MM.1S (cell line): ENCODE data around the gene MYH15.

Experiments
- DNase-seq: peaks from one replicate; pipeline ENCODE4 v3.0.0-alpha.2; 2015
- H2AFZ ChIP-seq: fragments of 300-600 bp; sonication (generic); 2 replicates; pipeline ENCODE4 v1.6.0; 2016; ENCODE audit warnings: antibody characterized with exemption, low read length
- H3F3A ChIP-seq: fragments of 300-600 bp; sonication (generic); 2 replicates; pipeline ENCODE4 v1.6.1; 2016; ENCODE audit warnings: mild to moderate bottlenecking, antibody characterized with exemption, low read length, moderate library complexity, mixed read lengths; ENCODE audit not compliant: insufficient read depth
- H3K27ac ChIP-seq: fragments of 300-600 bp; sonication (generic); 2 replicates; pipeline ENCODE4 v1.5.1; 2016; ENCODE audit warnings: mild to moderate bottlenecking, low read length
- H3K27me3 ChIP-seq: fragments of 300-600 bp; sonication (generic); replicated peaks from 2 replicates; pipeline ENCODE4 v1.6.0; 2016; ENCODE audit warnings: low read length; ENCODE audit not compliant: insufficient read depth
- H3K36me3 ChIP-seq: fragments of 300-600 bp; sonication (generic); replicated peaks from 2 replicates; pipeline ENCODE4 v1.6.1; 2016; ENCODE audit warnings: mild to moderate bottlenecking, low read length, mixed read lengths; ENCODE audit not compliant: insufficient read depth
- H3K4me1 ChIP-seq: fragments of 300-600 bp; sonication (generic); 2 replicates; pipeline ENCODE4 v1.6.1; 2016; ENCODE audit warnings: low read length, mixed read lengths
- H3K4me2 ChIP-seq: fragments of 300-600 bp; sonication (generic); 2 replicates; pipeline ENCODE4 v1.6.0; 2016; ENCODE audit warnings: low read depth, low read length
- H3K4me3 ChIP-seq: fragments of 300-600 bp; sonication (generic); 2 replicates; pipeline ENCODE4 v1.5.1; 2016; ENCODE audit warnings: low read length, mixed read lengths
- H3K79me2 ChIP-seq: fragments of 300-600 bp; sonication (generic); 2 replicates; pipeline ENCODE4 v1.6.1; 2016; ENCODE audit warnings: mixed run types, low read length, mixed read lengths
- H3K9ac ChIP-seq: fragments of 300-600 bp; sonication (generic); 2 replicates; pipeline ENCODE4 v1.6.1; 2016; ENCODE audit warnings: low read length, mixed read lengths
- H3K9me2 ChIP-seq: fragments of 300-600 bp; sonication (generic); replicated peaks from 2 replicates; pipeline ENCODE4 v1.6.1; 2016; ENCODE audit warnings: mild to moderate bottlenecking, low read length, mixed read lengths; ENCODE audit not compliant: insufficient read depth
- H3K9me3 ChIP-seq: fragments of 300-600 bp; sonication (generic); replicated peaks from 2 replicates; pipeline ENCODE4 v1.6.1; 2016; ENCODE audit warnings: mild to moderate bottlenecking, low read length, mixed read lengths; ENCODE audit not compliant: insufficient read depth
- H4K20me1 ChIP-seq: fragments of 300-600 bp; sonication (generic); 2 replicates; pipeline ENCODE4 v1.6.1; 2016; ENCODE audit warnings: mild to moderate bottlenecking, low read length, moderate library complexity, mixed read lengths; ENCODE audit not compliant: insufficient read depth
- CTCF ChIP-seq: fragments of 300-600 bp; sonication (generic); IDR thresholded peaks from 2 replicates; pipeline ENCODE4 v1.5.1; 2016; ENCODE audit warnings: antibody characterized with exemption, low read length, mixed read lengths
- EZH2 ChIP-seq: fragments of 300-600 bp; sonication (generic); optimal IDR thresholded peaks from 2 replicates; pipeline ENCODE3; 2017; ENCODE audit warnings: low read depth, mild to moderate bottlenecking, antibody characterized with exemption, low read length, mixed read lengths
- EZH2phosphoT487 ChIP-seq: fragments of 300-600 bp; sonication (generic); IDR thresholded peaks from 2 replicates; pipeline ENCODE4 v1.6.1; 2018; ENCODE audit warnings: antibody characterized with exemption, low read length

MYH15 gene

GRCh38 chr3:108486941-108487340, 23.5 kb downstream of the MYH15 start:
- Histone ChIP-seq H3K27me3 (no peaks in the 10 kb centered on the region), H3K9me2 (no peaks in the 10 kb centered on the region), H3K9me3 (no peaks in the 10 kb centered on the region), H3K4me1 (no peaks in the 10 kb centered on the region), H4K20me1 (no peaks in the 10 kb centered on the region), H3K79me2 (no peaks in the 10 kb centered on the region), H3K36me3 (no peaks in the 10 kb centered on the region), H3K9ac (no peak overlapping the region), H2AFZ (no peak overlapping the region), H3K27ac (no peak overlapping the region), H3K4me2 (no peak overlapping the region), H3F3A (no peaks in the 10 kb centered on the region), H3K4me3 (no peak overlapping the region)
- TF ChIP-seq EZH2phosphoT487: no peak
- TF ChIP-seq CTCF: no peak
- no peak for TF ChIP-seq EZH2
- DNase-seq: no peak

- no peaks in the 10 kb centered on the region for H3K27me3 ChIP-seq
- no peak overlapping the region for H3K4me3 ChIP-seq
- no peaks in the 10 kb centered on the region for H3K36me3 ChIP-seq
- TF ChIP-seq EZH2 (no peak), CTCF (no peak), EZH2phosphoT487 (no peak)
- H3K27ac ChIP-seq: no peak overlapping the region
- no peaks in the 10 kb centered on the region for H4K20me1 ChIP-seq
- no peaks in the 10 kb centered on the region for H3K79me2 ChIP-seq
- H3K9me2 ChIP-seq: no peaks in the 10 kb centered on the region
- H2AFZ ChIP-seq: no peak overlapping the region
- no peak overlapping the region for H3K9ac ChIP-seq
- no peaks in the 10 kb centered on the region for H3K4me1 ChIP-seq
- H3F3A ChIP-seq: no peaks in the 10 kb centered on the region
- no peak overlapping the region for H3K4me2 ChIP-seq
- no peak for DNase-seq
- H3K9me3 ChIP-seq: no peaks in the 10 kb centered on the region
Measured at GRCh38 chr3:108486338-108486737, 24.1 kb downstream of the MYH15 start.

- no peaks in the 10 kb centered on the region for H3K4me1 ChIP-seq
- no peak overlapping the region for H3K4me3 ChIP-seq
- no peaks in the 10 kb centered on the region for H3K9me3 ChIP-seq
- H3K9ac ChIP-seq: no peak overlapping the region
- H3K27ac ChIP-seq: no peak overlapping the region
- no peak for DNase-seq
- H2AFZ ChIP-seq: no peak overlapping the region
- TF ChIP-seq EZH2 (no peak), EZH2phosphoT487 (no peak), CTCF (no peak)
- no peaks in the 10 kb centered on the region for H3K27me3 ChIP-seq
- no peak overlapping the region for H3K4me2 ChIP-seq
- H3K79me2 ChIP-seq: no peaks in the 10 kb centered on the region
- no peaks in the 10 kb centered on the region for H3F3A ChIP-seq
- H3K9me2 ChIP-seq: no peaks in the 10 kb centered on the region
- H3K36me3 ChIP-seq: no peaks in the 10 kb centered on the region
- no peaks in the 10 kb centered on the region for H4K20me1 ChIP-seq
Measured at GRCh38 chr3:108485146-108485545, 25.2 kb downstream of the MYH15 start.

- Histone ChIP-seq H3F3A (no peaks in the 10 kb centered on the region), H3K9me2 (no peaks in the 10 kb centered on the region), H3K4me1 (no peaks in the 10 kb centered on the region), H3K4me2 (no peak overlapping the region), H2AFZ (no peak overlapping the region), H3K79me2 (no peaks in the 10 kb centered on the region), H3K9me3 (no peaks in the 10 kb centered on the region), H3K27ac (no peak overlapping the region), H3K4me3 (no peak overlapping the region), H3K27me3 (no peaks in the 10 kb centered on the region), H3K36me3 (no peaks in the 10 kb centered on the region), H3K9ac (no peak overlapping the region), H4K20me1 (no peaks in the 10 kb centered on the region)
- DNase-seq: no peak
- no peak for TF ChIP-seq EZH2phosphoT487
- no peak for TF ChIP-seq EZH2
- TF ChIP-seq CTCF: no peak
Measured at GRCh38 chr3:108479224-108479623, 31.2 kb downstream of the MYH15 start.
